ENCODE results near the gene CHSY1. TPM values are rescaled to one million over a fixed set of nuclear protein-coding genes. Genes with fewer than 3 reads are reported as not detected.

CHSY1 gene
- polyA plus RNA-seq, 1 experiment, result 49.2 TPM

GRCh38 chr15:101176625-101177024 is 75.2 kb downstream of the CHSY1 start:
- Histone ChIP-seq H3K27me3 (ENCODE audit: control insufficient read depth, insufficient read depth, low read length) (no peaks in the 10 kb centered on the region), H3K27ac (ENCODE audit: low read depth, low read length) (no peak overlapping the region), H3K9me3 (ENCODE audit: control insufficient read depth, insufficient read depth, low read length) (peaks cover 9% of the 10 kb centered on the region; the same call in 1 of the 2 replicates), H3K4me3 (ENCODE audit: low read depth, low read length) (no peak overlapping the region)
- ChIA-PET CTCF (interaction anchor here (0.6 kb wide), 1 partner anchor 82 kb away, joined by 6 read pairs; no protein-coding TSS in a partner anchor), POLR2A (interaction anchor here (0.7 kb wide), 1 partner anchor 91 kb away, joined by 3 read pairs; no protein-coding TSS in a partner anchor)
- TF ChIP-seq CTCF (IDR thresholded peaks at IDR 0.05; ENCODE audit: low read depth, low read length), result no peak
- DNase-seq (ENCODE audit: low read depth, low spot score), result no peak

- no peak for TF ChIP-seq CTCF (IDR thresholded peaks at IDR 0.05; ENCODE audit: low read depth, low read length)
Measured at GRCh38 chr15:101175401-101175800, 76.4 kb downstream of the CHSY1 start.

GRCh38 chr15:101174152-101174920 is 77.5 kb downstream of the CHSY1 start:
- TF ChIP-seq CTCF (IDR thresholded peaks at IDR 0.05; ENCODE audit: low read depth, low read length), result no peak

More at GRCh38 chr15:101175401-101175800, 76.4 kb downstream of the CHSY1 start:
- ChIA-PET CTCF (no interaction called here), POLR2A (no interaction called here)
- H3K9me3 ChIP-seq (ENCODE audit: control insufficient read depth, insufficient read depth, low read length), result peaks cover 9% of the 10 kb centered on the region; the same call in 1 of the 2 replicates
- no peak for DNase-seq (ENCODE audit: low read depth, low spot score)
- no peak overlapping the region for H3K4me3 ChIP-seq (ENCODE audit: low read depth, low read length)
- no peaks in the 10 kb centered on the region for H3K27me3 ChIP-seq (ENCODE audit: control insufficient read depth, insufficient read depth, low read length)
- no peak overlapping the region for H3K27ac ChIP-seq (ENCODE audit: low read depth, low read length)

GRCh38 chr15:101173233-101174119 is 78.4 kb downstream of the CHSY1 start:
- Histone ChIP-seq H3K4me3 (ENCODE audit: low read depth, low read length) (no peak overlapping the region), H3K27ac (ENCODE audit: low read depth, low read length) (no peak overlapping the region), H3K27me3 (ENCODE audit: control insufficient read depth, insufficient read depth, low read length) (no peaks in the 10 kb centered on the region), H3K9me3 (ENCODE audit: control insufficient read depth, insufficient read depth, low read length) (peaks cover 7% of the 10 kb centered on the region; the same call in 1 of the 2 replicates)
- POLR2A ChIA-PET, result no interaction called here
- no peak for TF ChIP-seq CTCF (IDR thresholded peaks at IDR 0.05; ENCODE audit: low read depth, low read length)
- CTCF ChIA-PET, result no interaction called here
- no peak for DNase-seq (ENCODE audit: low read depth, low spot score)

More at GRCh38 chr15:101174152-101174920, 77.5 kb downstream of the CHSY1 start:
- Histone ChIP-seq H3K4me3 (ENCODE audit: low read depth, low read length) (no peak overlapping the region), H3K27ac (ENCODE audit: low read depth, low read length) (no peak overlapping the region), H3K27me3 (ENCODE audit: control insufficient read depth, insufficient read depth, low read length) (no peaks in the 10 kb centered on the region), H3K9me3 (ENCODE audit: control insufficient read depth, insufficient read depth, low read length) (peaks cover 9% of the 10 kb centered on the region; the same call in 1 of the 2 replicates)
- POLR2A ChIA-PET, result no interaction called here
- CTCF ChIA-PET, result no interaction called here
- DNase-seq (ENCODE audit: low read depth, low spot score), result no peak
